ENCODE data around the gene FBF1.

The FBF1 gene

DNA sequence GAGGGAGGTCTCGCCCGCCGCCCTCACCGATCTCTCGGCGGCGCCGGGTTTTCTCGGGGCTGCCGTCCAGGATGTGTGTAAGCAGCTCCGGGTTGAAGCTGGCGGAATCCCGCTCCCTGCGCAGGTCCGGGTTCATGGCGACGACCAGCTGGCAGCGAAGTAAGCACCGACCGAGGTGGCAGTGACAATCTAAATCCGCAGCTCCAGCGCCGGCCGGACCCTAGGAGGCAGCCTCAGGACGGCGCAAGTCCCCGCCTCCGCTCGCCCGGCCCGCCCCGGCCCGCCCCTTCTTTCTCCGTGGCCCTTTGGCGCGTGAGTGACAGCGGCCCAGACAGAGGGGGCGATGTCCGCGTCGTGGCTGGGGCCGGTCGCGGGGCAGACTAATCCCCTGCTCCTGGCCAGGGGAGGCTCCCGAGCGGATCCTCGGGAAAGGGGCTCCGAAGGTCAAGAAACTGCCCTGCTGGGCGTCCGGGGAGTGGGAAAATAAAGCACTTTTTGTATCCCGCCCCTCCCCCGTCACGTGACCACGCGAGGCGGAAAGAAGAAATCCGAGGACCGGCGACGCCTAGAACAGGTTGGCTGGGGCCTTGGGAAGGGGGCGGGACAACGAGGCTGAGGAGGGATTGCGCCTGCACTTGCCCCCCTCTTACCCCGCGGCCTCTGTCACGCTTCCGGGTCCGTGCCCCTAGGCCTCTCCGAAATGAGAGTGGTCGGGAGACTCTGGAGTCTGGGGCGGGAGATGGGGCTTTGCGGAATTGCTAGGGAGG is 38.3 kb upstream of the FBF1 start, which contains the start of the genes ACOX1 and TEN1:
ACOX1 (minus strand) TSS at position 229 of the 767 bp plus-strand sequence; CDS start at position 136, 93 bp downstream.
TEN1 (plus strand) TSS at position 303 of the 767 bp plus-strand sequence. CDS start 6,953 bp downstream, outside the sequence.
- peak within 1 kb of the TSS; percentile 77 for H3K4me3 ChIP-seq (ENCODE audit: low read depth, low read length)
- ChIA-PET POLR2A (interaction anchor here (0.5 to 1.9 kb wide), 17 partner anchors 8 to 688 kb away, joined by 3 to 17 read pairs (median 4); partner anchors contain the start of genes FBF1, SRP68, TRIM65 and WBP2), CTCF (interaction anchor here (0.5 to 1.6 kb wide), 5 partner anchors 24 to 1362 kb away, joined by 3 to 6 read pairs (median 4); no protein-coding TSS in a partner anchor)
- H3K9me3 ChIP-seq (ENCODE audit: control insufficient read depth, insufficient read depth, low read depth, low read length) = no peaks in the 10 kb centered on the region
- peaks cover 24% of the 10 kb centered on the region for H3K4me1 ChIP-seq (ENCODE audit: control insufficient read depth, insufficient read depth, low read length)
- H3K36me3 ChIP-seq (ENCODE audit: control insufficient read depth in 2 of 2, insufficient read depth in 1 of 2, low read length in 2 of 2) = peaks cover 8 to 18% of the 10 kb centered on the region in 2 experiments; a peak in 2 of 3 replicates
- H3K27ac ChIP-seq (ENCODE audit: extremely low read depth, low read depth, low read length) = peak within 1 kb of the TSS; percentile 96
- TF ChIP-seq ZNF549 (tag by site-specific recombination; IDR thresholded peaks at IDR 0.05) (no peak), ZBTB48 (tag by site-specific recombination; IDR thresholded peaks at IDR 0.05) (peak; percentile 74; the same call in 1 of the 2 replicates), SP3 (tag by site-specific recombination; IDR thresholded peaks at IDR 0.05) (peak; percentile 98), KLF16 (tag by site-specific recombination; IDR thresholded peaks at IDR 0.05) (peak; percentile 90), RBAK (tag by site-specific recombination; IDR thresholded peaks at IDR 0.05) (no peak), SCRT1 (tag by site-specific recombination; IDR thresholded peaks at IDR 0.05; ENCODE audit: borderline replicate concordance) (peak; percentile 40; the same call in 1 of the 2 replicates), ZNF341 (tag by site-specific recombination; IDR thresholded peaks at IDR 0.05; ENCODE audit: low read depth) (peak; percentile 93), ZIC2 (tag by site-specific recombination; IDR thresholded peaks at IDR 0.05) (peak; percentile 13; the same call in 1 of the 2 replicates), ZNF2 (tag by site-specific recombination; IDR thresholded peaks at IDR 0.05) (0 out of 2 replicates have a peak, but pooled peaks have one; percentile 57), ZBTB21 (tag by site-specific recombination; IDR thresholded peaks at IDR 0.05) (peak; percentile 52), SETDB1 (IDR thresholded peaks at IDR 0.05; ENCODE audit: insufficient read length, low read length) (no peak), ZNF629 (tag by site-specific recombination; IDR thresholded peaks at IDR 0.05) (peak; percentile 67), ZNF670 (tag by site-specific recombination; IDR thresholded peaks at IDR 0.05; ENCODE audit: low read depth) (no peak), ZNF658 (tag by site-specific recombination; IDR thresholded peaks at IDR 0.05) (no peak)
- TF ChIP-seq, protein P1, sequence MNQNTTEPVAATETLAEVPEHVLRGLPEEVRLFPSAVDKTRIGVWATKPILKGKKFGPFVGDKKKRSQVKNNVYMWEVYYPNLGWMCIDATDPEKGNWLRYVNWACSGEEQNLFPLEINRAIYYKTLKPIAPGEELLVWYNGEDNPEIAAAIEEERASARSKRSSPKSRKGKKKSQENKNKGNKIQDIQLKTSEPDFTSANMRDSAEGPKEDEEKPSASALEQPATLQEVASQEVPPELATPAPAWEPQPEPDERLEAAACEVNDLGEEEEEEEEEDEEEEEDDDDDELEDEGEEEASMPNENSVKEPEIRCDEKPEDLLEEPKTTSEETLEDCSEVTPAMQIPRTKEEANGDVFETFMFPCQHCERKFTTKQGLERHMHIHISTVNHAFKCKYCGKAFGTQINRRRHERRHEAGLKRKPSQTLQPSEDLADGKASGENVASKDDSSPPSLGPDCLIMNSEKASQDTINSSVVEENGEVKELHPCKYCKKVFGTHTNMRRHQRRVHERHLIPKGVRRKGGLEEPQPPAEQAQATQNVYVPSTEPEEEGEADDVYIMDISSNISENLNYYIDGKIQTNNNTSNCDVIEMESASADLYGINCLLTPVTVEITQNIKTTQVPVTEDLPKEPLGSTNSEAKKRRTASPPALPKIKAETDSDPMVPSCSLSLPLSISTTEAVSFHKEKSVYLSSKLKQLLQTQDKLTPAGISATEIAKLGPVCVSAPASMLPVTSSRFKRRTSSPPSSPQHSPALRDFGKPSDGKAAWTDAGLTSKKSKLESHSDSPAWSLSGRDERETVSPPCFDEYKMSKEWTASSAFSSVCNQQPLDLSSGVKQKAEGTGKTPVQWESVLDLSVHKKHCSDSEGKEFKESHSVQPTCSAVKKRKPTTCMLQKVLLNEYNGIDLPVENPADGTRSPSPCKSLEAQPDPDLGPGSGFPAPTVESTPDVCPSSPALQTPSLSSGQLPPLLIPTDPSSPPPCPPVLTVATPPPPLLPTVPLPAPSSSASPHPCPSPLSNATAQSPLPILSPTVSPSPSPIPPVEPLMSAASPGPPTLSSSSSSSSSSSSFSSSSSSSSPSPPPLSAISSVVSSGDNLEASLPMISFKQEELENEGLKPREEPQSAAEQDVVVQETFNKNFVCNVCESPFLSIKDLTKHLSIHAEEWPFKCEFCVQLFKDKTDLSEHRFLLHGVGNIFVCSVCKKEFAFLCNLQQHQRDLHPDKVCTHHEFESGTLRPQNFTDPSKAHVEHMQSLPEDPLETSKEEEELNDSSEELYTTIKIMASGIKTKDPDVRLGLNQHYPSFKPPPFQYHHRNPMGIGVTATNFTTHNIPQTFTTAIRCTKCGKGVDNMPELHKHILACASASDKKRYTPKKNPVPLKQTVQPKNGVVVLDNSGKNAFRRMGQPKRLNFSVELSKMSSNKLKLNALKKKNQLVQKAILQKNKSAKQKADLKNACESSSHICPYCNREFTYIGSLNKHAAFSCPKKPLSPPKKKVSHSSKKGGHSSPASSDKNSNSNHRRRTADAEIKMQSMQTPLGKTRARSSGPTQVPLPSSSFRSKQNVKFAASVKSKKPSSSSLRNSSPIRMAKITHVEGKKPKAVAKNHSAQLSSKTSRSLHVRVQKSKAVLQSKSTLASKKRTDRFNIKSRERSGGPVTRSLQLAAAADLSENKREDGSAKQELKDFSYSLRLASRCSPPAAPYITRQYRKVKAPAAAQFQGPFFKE (tag by site-specific recombination; IDR thresholded peaks at IDR 0.05; ENCODE audit: borderline replicate concordance) = no peak
- TF ChIP-seq, protein P2, sequence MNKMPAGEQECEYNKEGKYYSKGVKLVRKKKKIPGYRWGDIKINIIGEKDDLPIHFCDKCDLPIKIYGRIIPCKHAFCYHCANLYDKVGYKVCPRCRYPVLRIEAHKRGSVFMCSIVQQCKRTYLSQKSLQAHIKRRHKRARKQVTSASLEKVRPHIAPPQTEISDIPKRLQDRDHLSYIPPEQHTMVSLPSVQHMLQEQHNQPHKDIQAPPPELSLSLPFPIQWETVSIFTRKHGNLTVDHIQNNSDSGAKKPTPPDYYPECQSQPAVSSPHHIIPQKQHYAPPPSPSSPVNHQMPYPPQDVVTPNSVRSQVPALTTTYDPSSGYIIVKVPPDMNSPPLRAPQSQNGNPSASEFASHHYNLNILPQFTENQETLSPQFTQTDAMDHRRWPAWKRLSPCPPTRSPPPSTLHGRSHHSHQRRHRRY (tag by site-specific recombination; IDR thresholded peaks at IDR 0.05) = no peak
- TF ChIP-seq, protein P3, sequence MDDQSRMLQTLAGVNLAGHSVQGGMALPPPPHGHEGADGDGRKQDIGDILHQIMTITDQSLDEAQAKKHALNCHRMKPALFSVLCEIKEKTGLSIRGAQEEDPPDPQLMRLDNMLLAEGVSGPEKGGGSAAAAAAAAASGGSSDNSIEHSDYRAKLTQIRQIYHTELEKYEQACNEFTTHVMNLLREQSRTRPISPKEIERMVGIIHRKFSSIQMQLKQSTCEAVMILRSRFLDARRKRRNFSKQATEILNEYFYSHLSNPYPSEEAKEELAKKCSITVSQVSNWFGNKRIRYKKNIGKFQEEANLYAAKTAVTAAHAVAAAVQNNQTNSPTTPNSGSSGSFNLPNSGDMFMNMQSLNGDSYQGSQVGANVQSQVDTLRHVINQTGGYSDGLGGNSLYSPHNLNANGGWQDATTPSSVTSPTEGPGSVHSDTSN (CRISPR knock-in tag; IDR thresholded peaks at IDR 0.05) = peak; percentile 67
- TF ChIP-seq, protein P4, sequence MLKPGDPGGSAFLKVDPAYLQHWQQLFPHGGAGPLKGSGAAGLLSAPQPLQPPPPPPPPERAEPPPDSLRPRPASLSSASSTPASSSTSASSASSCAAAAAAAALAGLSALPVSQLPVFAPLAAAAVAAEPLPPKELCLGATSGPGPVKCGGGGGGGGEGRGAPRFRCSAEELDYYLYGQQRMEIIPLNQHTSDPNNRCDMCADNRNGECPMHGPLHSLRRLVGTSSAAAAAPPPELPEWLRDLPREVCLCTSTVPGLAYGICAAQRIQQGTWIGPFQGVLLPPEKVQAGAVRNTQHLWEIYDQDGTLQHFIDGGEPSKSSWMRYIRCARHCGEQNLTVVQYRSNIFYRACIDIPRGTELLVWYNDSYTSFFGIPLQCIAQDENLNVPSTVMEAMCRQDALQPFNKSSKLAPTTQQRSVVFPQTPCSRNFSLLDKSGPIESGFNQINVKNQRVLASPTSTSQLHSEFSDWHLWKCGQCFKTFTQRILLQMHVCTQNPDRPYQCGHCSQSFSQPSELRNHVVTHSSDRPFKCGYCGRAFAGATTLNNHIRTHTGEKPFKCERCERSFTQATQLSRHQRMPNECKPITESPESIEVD (tag by site-specific recombination; IDR thresholded peaks at IDR 0.05) = no peak; the same call in 1 of the 2 replicates
- TF ChIP-seq, protein P5, sequence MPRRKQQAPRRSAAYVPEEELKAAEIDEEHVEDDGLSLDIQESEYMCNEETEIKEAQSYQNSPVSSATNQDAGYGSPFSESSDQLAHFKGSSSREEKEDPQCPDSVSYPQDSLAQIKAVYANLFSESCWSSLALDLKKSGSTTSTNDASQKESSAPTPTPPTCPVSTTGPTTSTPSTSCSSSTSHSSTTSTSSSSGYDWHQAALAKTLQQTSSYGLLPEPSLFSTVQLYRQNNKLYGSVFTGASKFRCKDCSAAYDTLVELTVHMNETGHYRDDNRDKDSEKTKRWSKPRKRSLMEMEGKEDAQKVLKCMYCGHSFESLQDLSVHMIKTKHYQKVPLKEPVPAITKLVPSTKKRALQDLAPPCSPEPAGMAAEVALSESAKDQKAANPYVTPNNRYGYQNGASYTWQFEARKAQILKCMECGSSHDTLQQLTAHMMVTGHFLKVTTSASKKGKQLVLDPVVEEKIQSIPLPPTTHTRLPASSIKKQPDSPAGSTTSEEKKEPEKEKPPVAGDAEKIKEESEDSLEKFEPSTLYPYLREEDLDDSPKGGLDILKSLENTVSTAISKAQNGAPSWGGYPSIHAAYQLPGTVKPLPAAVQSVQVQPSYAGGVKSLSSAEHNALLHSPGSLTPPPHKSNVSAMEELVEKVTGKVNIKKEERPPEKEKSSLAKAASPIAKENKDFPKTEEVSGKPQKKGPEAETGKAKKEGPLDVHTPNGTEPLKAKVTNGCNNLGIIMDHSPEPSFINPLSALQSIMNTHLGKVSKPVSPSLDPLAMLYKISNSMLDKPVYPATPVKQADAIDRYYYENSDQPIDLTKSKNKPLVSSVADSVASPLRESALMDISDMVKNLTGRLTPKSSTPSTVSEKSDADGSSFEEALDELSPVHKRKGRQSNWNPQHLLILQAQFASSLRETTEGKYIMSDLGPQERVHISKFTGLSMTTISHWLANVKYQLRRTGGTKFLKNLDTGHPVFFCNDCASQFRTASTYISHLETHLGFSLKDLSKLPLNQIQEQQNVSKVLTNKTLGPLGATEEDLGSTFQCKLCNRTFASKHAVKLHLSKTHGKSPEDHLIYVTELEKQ (tag by site-specific recombination; IDR thresholded peaks at IDR 0.05; ENCODE audit: borderline replicate concordance) = 0 out of 2 replicates have a peak, but pooled peaks have one; percentile 3
- TF ChIP-seq, protein P6, sequence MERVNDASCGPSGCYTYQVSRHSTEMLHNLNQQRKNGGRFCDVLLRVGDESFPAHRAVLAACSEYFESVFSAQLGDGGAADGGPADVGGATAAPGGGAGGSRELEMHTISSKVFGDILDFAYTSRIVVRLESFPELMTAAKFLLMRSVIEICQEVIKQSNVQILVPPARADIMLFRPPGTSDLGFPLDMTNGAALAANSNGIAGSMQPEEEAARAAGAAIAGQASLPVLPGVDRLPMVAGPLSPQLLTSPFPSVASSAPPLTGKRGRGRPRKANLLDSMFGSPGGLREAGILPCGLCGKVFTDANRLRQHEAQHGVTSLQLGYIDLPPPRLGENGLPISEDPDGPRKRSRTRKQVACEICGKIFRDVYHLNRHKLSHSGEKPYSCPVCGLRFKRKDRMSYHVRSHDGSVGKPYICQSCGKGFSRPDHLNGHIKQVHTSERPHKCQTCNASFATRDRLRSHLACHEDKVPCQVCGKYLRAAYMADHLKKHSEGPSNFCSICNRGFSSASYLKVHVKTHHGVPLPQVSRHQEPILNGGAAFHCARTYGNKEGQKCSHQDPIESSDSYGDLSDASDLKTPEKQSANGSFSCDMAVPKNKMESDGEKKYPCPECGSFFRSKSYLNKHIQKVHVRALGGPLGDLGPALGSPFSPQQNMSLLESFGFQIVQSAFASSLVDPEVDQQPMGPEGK (tag by site-specific recombination; IDR thresholded peaks at IDR 0.05) = peak; percentile 99

All from HEK293 (cell line).